OCI-LY3 (cell line): ENCODE measurements around the gene ALCAM.

Experiments
- H2AFZ ChIP-seq: fragments of 200-600, 300-600 bp; shearing (Covaris generic); 2 replicates; pipeline ENCODE4 v1.6.0; 2014; ENCODE audit warnings: antibody characterized with exemption, low read depth, low read length
- H3K27ac ChIP-seq: fragments of 200-600, 300-600 bp; sonication (generic); 2 replicates; pipeline ENCODE4 v1.5.1; 2014; ENCODE audit warnings: mild to moderate bottlenecking, low read length, moderate library complexity, mixed read lengths
- H3K27me3 ChIP-seq: fragments of 200-600, 300-600 bp; sonication (generic); 2 replicates; pipeline ENCODE4 v1.6.1; 2014; ENCODE audit warnings: low read depth, low read length, mixed read lengths
- H3K36me3 ChIP-seq: fragments of 200-600, 300-600 bp; sonication (generic); replicated peaks from 2 replicates; pipeline ENCODE3; 2014; ENCODE audit warnings: low read depth, low read length, mixed read lengths
- H3K4me1 ChIP-seq: fragments of 300-600, 200-600 bp; sonication (generic); 2 replicates; pipeline ENCODE4 v1.6.1; 2014; ENCODE audit warnings: low read length, mixed read lengths
- H3K4me2 ChIP-seq: fragments of 200-600, 300-600 bp; sonication (generic); 2 replicates; pipeline ENCODE4 v1.6.1; 2014; ENCODE audit warnings: low read length, mixed read lengths
- H3K4me3 ChIP-seq: fragments of 300-600, 200-600 bp; sonication (generic); 2 replicates; pipeline ENCODE4 v1.5.1; 2014; ENCODE audit warnings: antibody characterized with exemption, mild to moderate bottlenecking, low read length, moderate library complexity
- H3K79me2 ChIP-seq: fragments of 300-600, 200-600 bp; shearing (Covaris generic); 2 replicates; pipeline ENCODE4 v1.6.1; 2014; ENCODE audit warnings: mild to moderate bottlenecking, low read length, mixed read lengths
- H3K9ac ChIP-seq: fragments of 300-600, 200-600 bp; shearing (Covaris generic); 2 replicates; pipeline ENCODE4 v1.6.0; 2014; ENCODE audit warnings: mild to moderate bottlenecking, low read length, moderate library complexity
- H3K9me3 ChIP-seq: fragments of 200-600, 300-600 bp; shearing (Covaris generic); 2 replicates; pipeline ENCODE4 v1.6.1; 2014; ENCODE audit warnings: low read length, mixed read lengths; ENCODE audit not compliant: insufficient read depth
- H4K20me1 ChIP-seq: fragments of 200-600, 300-600 bp; sonication (generic); 2 replicates; pipeline ENCODE4 v1.6.1; 2016; ENCODE audit warnings: low read length, mixed read lengths; ENCODE audit not compliant: insufficient read depth
- EZH2phosphoT487 ChIP-seq: fragments of 200-600 bp; shearing (Covaris generic); IDR thresholded peaks from 2 replicates; pipeline ENCODE4 v1.6.1; 2018; ENCODE audit warnings: antibody characterized with exemption, mixed run types, low read depth
- TF ChIP-seq, protein P1 (sequence below): fragments of 200-600, 300-600 bp; sonication (generic); IDR thresholded peaks from 2 replicates; pipeline ENCODE4 v1.5.1; 2014; ENCODE audit warnings: antibody characterized with exemption, low read length, low read depth

ALCAM gene

DNA sequence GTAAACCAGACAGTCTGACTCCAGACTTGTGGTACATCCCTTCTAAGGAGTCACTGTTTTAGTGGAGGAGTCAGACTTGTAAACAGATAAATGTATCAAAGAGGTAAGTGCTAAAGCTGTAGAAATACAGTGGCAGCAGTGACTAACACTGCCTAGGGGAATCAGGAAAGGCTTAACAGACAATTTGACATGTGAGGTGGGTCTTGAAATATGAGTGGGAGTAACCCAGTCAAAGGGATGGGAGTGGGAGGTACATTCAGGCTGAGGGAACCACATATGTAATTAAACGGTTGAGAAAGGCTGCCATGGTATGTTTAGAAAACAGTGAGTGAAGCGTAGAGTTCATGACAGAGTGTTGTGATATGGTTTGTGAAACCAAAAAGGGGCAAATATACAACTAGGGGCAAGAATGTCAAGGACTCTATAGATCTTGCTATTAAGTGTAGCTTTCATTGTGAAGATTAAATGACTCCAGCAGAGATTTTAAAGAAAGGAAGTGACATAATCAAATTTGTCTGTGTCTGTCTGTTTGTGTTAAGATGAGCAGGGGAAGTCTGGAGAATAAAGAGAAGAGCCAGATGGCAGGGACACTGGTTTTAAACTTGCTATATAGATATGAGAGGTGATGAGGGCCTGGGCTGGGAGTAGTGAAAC lies 11.2 kb upstream of the ALCAM start:
- H3K79me2 ChIP-seq = no peaks in the 10 kb centered on the region
- H3K36me3 ChIP-seq = peaks cover 2% of the 10 kb centered on the region
- no peaks in the 10 kb centered on the region for H3K9me3 ChIP-seq
- H3K27me3 ChIP-seq = no peaks in the 10 kb centered on the region
- H2AFZ ChIP-seq = no peak overlapping the region
- no peak overlapping the region for H3K27ac ChIP-seq
- TF ChIP-seq EZH2phosphoT487 = no peak
- TF ChIP-seq, protein P1, sequence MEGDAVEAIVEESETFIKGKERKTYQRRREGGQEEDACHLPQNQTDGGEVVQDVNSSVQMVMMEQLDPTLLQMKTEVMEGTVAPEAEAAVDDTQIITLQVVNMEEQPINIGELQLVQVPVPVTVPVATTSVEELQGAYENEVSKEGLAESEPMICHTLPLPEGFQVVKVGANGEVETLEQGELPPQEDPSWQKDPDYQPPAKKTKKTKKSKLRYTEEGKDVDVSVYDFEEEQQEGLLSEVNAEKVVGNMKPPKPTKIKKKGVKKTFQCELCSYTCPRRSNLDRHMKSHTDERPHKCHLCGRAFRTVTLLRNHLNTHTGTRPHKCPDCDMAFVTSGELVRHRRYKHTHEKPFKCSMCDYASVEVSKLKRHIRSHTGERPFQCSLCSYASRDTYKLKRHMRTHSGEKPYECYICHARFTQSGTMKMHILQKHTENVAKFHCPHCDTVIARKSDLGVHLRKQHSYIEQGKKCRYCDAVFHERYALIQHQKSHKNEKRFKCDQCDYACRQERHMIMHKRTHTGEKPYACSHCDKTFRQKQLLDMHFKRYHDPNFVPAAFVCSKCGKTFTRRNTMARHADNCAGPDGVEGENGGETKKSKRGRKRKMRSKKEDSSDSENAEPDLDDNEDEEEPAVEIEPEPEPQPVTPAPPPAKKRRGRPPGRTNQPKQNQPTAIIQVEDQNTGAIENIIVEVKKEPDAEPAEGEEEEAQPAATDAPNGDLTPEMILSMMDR = no peak
- peaks cover 52% of the 10 kb centered on the region for H3K4me1 ChIP-seq
- H3K4me2 ChIP-seq = no peak overlapping the region
- no peaks in the 10 kb centered on the region for H4K20me1 ChIP-seq
- H3K4me3 ChIP-seq = no peak overlapping the region
- H3K9ac ChIP-seq = no peak overlapping the region

DNA sequence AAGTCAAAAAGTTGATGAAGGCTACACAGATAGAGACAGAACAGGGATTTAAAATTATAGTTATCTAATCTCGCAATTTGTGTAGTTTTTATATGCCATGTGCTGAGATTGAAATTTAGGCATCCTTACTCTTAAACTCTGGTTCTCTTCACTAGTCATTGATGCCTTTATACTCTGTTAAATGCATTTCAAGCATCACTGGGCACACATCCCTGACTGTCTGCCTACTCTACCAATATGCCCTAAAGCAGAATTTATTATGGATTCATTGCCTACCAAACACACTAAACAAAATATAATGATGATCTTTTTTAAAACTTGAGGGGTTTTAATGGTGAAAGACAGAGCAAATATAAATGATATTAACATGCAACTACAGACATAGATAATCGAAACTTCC lies 10.3 kb upstream of the ALCAM start:
- Histone ChIP-seq H3K4me3 (no peak overlapping the region), H2AFZ (no peak overlapping the region), H3K36me3 (no peaks in the 10 kb centered on the region), H3K27me3 (no peaks in the 10 kb centered on the region), H3K4me2 (no peak overlapping the region), H3K9me3 (no peaks in the 10 kb centered on the region), H3K4me1 (peaks cover 45% of the 10 kb centered on the region), H3K79me2 (no peaks in the 10 kb centered on the region), H3K9ac (no peak overlapping the region), H3K27ac (no peak overlapping the region), H4K20me1 (no peaks in the 10 kb centered on the region)
- TF ChIP-seq EZH2phosphoT487 = no peak
- TF ChIP-seq, protein P1 = no peak

DNA sequence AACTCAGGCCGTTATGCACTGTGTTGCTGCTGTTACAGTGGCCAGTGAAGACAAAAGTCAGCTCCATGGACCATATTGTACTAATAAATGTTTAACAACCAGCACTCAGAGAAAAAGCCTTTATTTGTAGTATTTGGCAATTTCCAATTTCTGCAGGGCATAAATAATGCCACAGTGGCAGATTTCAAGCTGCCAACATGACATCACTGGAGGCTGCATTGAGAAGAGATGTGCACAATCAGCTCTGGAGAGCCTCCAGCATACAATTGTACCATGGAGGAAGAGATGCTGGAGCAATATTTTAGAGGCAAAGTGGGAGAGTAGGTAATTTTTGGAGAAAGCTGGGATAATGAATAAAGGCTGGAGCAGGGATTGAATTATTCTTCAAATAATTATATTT lies 9.7 kb upstream of the ALCAM start:
- Histone ChIP-seq H3K4me3 (no peak overlapping the region), H3K9ac (no peak overlapping the region), H3K4me2 (no peak overlapping the region), H4K20me1 (no peaks in the 10 kb centered on the region), H3K79me2 (no peaks in the 10 kb centered on the region), H3K27me3 (no peaks in the 10 kb centered on the region), H3K36me3 (no peaks in the 10 kb centered on the region), H3K9me3 (no peaks in the 10 kb centered on the region), H2AFZ (no peak overlapping the region), H3K27ac (no peak overlapping the region), H3K4me1 (peaks cover 45% of the 10 kb centered on the region)
- TF ChIP-seq, protein P1 = no peak
- no peak for TF ChIP-seq EZH2phosphoT487

DNA sequence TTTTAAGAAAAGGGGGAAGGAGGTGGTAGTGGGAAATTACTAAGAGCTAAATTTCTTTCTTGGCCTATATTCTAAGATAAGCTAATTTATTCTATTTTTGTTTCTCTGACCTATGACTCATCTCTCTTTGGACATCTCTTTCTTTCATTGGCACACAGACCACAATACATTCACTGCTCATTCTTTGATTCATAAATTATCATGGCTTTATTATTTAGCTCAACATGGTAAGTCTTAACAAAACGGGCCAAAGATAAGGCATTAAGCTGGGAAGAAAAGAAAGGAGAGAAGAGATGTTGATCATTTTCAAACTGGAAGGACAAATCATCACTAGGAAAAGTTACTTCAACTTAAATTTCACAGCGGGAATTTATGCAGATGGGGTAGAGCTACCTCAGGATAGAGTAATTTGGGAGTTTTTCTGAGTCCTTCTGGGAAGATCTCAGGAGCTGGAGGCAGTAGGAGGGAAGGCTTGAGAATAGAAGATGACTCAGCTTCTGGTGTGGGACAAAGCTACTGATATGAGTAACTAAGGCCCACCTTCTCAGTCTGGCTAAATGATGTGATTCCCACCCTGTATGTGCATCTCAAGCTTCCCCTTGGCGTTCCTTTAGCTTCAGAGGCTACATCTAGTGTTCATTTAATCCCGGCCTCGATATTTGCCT lies 7.5 kb upstream of the ALCAM start:
- Histone ChIP-seq H2AFZ (no peak overlapping the region), H3K36me3 (no peaks in the 10 kb centered on the region), H3K27ac (no peak overlapping the region), H3K4me1 (peaks cover 47% of the 10 kb centered on the region), H3K4me2 (no peak overlapping the region), H3K9ac (no peak overlapping the region), H4K20me1 (no peaks in the 10 kb centered on the region), H3K4me3 (no peak overlapping the region), H3K9me3 (no peaks in the 10 kb centered on the region), H3K79me2 (no peaks in the 10 kb centered on the region), H3K27me3 (no peaks in the 10 kb centered on the region)
- TF ChIP-seq, protein P1 = no peak
- TF ChIP-seq EZH2phosphoT487 = no peak
